Measurements from ENCODE around the gene PKD2L1.
"Not testable (repeated sequence)": the region's sequence is repeated elsewhere in the genome, so short reads cannot be mapped to it uniquely, and the experiment has no call there.

The PKD2L1 gene

GRCh38 chr10:100330079-100330478, at the start of gene PKD2L1:
TSS of gene PKD2L1 (minus strand) at chr10:100330228. CDS start at chr10:100330103, 125 bp downstream.
- DNase-seq = no peak

- no peak for DNase-seq
Observed at GRCh38 chr10:100377830-100378229, 47.8 kb upstream of the PKD2L1 start.

- DNase-seq = not testable (repeated sequence)
Observed at GRCh38 chr10:100376656-100377055, 46.6 kb upstream of the PKD2L1 start.

GRCh38 chr10:100374677-100375353, 44.8 kb upstream of the PKD2L1 start:
- DNase-seq = not testable (repeated sequence)

GRCh38 chr10:100374200-100374655, 44.2 kb upstream of the PKD2L1 start:
- DNase-seq = no peak

DNA sequence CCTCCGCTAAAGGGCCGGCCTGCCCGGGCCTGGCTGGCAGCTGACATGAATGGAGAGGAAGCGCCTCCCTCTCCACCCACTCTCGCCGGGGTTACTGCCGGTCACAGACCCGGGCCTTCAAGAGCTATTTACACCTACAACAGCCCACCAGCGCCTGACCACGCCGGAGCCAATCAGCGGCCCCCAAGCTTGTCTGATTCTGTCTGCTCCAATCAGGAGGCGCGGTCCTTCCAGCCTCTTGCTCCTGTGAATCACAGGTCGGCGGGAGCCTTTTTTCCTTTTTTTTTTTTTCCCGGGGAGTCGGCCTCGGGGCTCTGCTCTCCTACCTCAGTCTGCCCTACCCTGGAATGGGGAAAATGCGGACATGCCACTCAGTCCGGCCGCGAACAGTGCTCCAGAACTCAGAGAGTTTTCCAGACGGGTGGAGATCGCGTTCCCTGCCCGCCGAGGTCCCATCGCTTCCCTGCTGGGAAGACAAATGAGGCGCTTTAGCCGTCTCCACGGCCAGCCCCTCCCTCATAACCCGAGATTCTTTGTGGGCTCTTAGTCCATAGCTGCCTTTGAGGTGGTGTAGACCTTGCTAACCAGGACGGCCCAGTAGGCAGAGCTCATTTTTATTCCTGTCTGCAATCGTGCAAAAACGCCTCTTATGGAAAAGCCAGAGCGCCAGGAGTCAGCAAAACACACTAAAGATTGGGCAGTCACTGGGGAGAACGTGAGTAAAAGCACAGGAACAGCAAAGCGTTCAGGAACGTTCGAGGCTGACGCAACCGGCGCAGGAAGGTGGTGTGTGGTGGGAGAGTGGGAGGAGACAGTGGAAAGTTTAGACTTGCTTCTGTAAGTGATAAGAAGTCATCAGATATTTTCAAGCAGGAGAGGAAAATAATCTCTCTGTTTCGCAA, 43.5 kb upstream of the PKD2L1 start:
- peak; percentile 94 for DNase-seq

GRCh38 chr10:100372415-100373297, 42.6 kb upstream of the PKD2L1 start:
- no peak for DNase-seq

DNA sequence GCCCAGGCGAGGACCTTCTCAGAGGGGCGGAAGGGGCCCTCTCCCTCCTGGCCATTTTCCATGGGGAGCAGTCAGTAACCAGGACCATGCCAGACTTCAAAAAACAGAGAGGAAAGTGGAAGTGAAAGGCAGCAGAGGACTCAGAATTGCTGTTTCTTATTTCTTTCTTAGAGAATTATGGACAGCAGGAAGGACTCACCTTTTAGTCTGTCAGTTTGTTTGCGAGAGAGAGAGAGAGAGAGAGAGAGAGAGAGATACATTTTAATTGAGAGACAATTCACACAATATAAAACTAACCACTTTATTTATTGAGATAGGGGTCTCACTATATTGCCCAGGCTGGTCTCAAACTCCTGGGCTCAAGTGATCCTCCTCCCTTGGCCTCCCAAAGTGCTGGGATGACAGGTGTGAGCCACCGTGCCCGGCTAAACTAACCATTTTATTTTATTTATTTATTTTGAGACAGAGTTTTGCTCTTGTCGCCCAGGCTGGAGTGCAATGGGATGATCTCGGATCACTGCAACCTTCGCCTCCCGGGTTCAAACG, 41.5 kb upstream of the PKD2L1 start:
- no peak for DNase-seq

DNA sequence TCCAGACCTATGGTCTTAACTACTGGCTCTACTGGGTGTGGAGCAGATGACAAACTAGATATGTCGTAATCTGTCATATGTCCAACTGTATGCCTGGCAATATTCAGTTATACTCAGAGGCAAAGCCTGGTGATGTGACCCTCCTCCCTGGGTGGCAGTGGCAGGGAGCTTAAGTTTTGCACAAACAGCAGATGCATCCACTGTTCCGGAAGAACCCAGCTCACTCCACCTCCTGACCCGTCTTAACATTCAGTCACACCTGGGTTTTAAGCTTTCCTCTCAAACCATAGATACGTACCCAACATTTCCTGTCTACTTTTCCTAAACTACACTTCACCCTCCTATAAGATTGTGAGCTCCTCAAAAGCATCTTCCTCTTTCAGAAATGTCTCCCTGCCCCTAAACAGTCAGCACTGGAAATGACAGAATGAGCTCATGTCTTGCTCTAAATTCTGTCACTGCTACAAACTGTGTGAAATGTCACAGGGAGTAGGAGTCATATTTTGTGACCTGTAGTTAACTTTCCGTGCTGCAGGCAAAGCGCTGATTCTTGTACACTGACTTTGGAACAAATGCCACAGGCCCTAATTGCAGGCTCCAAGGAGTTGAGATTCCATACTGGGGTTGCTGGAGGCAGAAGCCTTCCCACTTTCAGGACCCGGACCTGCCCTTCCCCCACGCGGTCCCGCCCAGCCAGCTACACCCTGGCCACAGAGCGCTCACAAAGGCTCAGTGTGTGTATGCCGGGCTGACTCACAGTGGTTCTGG, 40.9 kb upstream of the PKD2L1 start:
- DNase-seq = peak; percentile 80

DNA sequence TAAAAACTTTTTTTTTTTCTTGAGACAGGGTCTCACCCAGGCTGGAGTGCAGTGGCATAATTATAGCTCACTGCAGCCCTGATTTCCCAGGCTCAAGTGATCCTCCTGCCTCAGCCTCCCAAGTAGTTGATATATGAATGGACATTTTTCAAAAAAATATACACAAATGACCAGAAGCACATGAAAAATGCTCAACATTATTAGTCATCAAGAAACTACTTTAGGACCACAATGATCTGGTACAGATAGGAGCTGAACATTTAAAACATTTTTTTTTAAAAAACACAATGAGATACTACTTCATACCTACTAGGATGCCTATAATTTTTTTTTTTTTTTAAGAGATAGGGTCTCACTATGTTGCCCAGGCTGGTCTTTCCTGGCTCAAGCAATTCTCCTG, 38.7 kb upstream of the PKD2L1 start:
- no peak for DNase-seq

DNA sequence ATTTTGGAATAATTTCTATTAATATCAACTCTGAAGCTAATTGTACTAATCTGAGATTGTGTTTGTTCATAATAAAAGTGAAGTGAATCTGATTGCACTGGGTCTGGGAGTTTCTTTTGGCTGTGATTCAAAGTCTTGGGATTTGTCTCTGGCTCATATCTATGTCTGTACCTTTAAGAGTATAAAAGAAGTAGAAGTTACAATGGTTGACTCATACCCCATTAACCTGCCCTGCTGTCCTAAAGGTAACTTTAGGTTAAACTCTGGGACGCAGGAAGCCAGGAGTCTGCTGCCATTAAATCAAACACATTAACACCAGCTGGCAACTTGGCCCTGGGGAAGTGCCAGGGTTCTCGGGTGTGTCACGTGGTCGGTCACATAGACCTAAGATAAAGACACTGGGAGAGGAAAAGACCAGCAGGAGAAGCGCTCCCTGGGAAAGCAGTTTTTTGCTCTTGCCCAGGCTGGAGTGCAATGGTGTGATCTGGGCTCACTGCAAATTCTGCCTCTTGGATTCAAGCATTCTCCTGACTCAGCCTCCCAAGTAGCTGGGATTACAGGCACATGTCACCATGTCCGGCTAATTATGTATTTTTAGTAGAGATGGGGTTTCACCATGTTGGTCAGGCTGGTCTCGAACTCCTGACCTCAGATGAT, 34.8 kb upstream of the PKD2L1 start:
- no peak for DNase-seq

DNA sequence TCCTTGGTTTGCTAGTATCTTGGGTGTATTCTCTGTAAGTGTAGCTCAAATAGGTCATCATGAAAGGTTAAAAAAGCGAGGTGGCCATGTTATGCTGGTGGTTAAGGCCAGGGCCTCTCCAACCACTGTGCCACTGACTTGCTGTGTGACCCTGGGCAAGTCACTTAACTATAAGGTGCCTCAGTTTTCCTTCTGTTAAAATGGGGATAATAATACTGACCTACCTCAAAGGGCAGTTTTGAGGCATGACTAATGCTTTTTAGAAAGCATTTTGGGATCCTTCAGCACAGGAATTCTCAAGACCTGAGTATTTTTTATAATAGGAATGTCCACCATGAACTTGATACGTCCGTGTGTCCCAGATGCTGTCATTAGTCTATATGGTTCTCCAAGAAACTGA, 34.1 kb upstream of the PKD2L1 start:
- no peak for DNase-seq

DNA sequence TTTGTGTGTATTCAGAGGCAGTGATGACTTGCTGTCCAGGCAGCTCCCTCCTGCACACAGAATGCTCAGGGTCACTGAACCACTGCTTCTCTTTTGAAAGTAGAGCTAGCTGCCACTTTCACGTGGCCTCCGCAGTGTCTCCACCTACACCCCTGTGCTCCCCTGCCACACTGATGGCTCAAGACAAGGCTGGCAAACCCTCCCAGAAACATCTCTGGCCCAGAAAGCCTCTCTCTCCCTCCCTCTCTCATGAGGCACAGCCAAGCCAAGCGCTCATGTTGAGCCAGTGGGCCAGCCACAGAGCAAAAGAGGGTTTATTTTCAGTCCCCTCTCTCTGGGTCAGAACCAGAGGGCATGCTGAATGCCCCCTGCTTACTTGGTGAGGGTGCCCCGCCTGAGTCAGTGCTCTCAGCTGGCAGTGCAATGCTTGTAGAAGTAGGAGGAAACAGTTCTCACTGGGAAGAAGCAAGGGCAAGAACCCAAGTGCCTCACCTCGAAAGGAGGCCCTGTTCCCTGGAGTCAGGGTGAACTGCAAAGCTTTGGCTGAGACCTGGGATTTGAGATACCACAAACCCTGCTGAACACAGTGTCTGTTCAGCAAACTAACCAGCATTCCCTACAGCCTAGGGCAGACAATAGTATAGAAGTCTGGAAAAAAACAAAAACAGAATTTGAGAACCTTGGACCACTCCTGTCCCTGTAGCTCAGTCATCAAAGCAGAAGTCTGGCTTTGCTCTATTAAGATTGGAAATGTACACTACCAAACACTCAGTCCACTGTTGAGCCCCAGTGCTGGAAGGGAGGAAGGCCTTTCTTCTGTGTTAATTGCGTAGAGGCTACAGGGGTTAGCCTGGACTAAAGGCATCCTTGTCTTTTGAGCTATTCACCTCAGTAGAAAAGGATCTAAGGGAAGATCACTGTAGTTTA, 32.8 kb upstream of the PKD2L1 start:
- no peak for DNase-seq

DNA sequence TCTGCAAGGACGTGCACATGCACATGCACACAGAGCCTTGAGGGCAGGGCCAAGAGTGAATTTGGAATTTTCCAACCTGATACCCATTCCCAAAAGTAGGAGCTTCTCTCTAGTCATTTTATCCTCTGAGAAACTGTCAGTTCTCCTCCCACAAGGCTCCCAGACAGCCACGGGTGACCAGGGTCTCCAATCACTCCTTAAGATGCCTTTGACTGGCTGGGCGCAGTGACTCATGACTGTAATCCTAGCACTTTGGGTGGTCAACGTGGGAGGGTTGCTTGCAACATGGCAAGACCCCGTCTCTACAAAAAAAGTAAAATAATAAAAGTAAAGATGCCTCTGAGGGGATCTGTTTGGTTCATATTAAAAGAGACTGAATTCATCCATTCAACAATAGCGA, 30.2 kb upstream of the PKD2L1 start:
- DNase-seq = no peak

DNA sequence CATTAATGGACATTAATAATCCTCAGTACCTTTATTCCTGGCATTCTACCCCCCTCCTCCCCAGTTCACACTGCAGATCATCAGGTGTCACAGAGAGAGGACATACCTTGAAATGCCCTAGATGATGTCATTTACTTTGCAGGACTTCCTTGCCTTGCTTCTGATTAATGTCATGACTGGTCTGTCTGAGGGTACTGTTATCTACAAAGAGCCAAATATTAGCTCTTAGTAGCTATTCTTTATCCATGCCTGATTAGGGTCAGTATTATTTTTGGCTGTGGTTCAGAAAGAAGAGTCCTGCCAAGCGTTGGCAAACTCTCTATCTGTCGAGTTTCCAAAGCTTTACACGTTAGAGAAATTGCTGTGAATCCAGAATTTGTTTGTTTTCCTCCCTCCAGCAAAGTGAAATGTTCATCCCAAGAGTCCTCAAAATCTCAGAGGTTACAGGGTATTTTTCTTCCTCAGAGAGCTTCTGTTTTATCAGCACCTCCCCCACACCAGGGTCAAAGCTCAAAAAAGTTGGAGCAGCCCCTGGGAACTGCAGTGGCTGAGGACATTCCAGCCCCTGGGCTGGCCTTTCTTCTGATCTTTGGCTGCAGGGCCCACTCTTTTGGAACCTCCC, 29.6 kb upstream of the PKD2L1 start:
- no peak for DNase-seq

DNA sequence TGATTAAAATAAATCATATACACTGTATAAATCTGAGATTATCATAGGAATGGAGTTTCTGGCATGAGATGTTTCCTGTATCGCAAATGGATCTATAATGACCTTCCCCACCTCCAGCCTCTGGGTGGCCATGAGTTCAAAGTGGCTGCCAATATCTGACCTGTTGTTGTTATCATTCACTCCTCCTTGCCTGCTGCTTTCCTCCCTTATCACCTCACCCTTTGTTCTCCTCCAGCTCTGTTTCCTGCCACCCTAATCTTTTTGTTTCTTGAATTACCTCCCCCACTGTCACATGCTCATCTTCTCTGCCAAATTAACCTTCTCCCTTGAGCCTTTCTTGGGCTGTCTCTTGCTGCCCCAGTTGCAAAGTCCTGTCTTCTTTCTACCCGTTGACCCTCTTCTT, 29.0 kb upstream of the PKD2L1 start:
- no peak for DNase-seq

GRCh38 chr10:100357059-100357858, 27.2 kb upstream of the PKD2L1 start:
- DNase-seq = no peak

DNA sequence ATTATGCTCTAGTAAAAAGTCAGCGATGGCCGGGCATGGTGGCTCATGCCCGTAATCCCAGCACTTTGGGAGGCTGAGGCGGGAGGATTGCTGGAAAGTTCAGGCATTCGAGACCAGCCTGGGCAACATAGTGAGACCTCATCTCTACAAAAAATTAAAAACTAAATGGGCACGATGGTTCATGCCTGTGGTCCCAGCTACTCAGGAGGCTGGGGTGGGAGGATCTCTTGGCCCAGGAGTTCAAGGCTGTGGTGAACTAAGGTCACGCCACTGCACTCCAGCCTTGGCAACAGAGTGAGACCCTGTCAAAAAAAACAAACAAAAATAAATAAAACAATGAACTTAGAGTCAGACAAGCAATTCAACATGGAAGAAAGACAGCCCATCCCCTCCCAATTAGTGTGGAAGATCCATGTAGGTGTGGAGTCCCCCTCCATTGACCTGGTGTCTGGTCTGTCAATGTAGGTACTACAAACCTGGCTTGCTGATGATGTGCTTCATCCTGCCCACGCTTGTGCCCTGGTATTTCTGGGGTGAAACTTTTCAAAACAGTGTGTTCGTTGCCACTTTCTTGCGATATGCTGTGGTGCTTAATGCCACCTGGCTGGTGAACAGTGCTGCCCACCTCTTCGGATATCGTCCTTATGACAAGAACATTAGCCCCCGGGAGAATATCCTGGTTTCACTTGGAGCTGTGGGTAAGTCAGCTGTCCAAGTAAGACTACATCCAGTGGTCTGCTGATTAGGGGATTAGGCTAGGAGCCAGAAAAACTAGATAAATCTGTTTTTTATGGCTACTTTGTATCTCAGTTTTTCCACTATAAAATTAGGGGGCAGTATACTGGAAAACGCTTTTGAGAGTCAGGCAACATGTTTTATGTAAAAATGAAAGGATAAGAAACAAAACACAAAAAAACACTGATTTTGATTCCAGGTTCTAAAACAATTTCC, 26.3 kb upstream of the PKD2L1 start:
- no peak for DNase-seq

Measured in activated effector memory CD4-positive, alpha-beta T cell treated with anti-CD3 and anti-CD28 coated beads, Interleukin-2, amount 50 U/mL, for 16 hours (primary cell).